ENCODE results near the gene TMCO6. TPM values are rescaled to one million over a fixed set of nuclear protein-coding genes. Genes with fewer than 3 reads are reported as not detected.
A peak's percentile ranks its signal among the peaks of the same experiment; 100 is the strongest.

Gene TMCO6
- total and polyA plus RNA-seq, 9 of the 15 experiments (the other 6 are each of a cell fraction or from before 2014, with no cell fraction given): 3.4 to 46.4 (median 16.7) TPM

- TF ChIP-seq, protein P1, sequence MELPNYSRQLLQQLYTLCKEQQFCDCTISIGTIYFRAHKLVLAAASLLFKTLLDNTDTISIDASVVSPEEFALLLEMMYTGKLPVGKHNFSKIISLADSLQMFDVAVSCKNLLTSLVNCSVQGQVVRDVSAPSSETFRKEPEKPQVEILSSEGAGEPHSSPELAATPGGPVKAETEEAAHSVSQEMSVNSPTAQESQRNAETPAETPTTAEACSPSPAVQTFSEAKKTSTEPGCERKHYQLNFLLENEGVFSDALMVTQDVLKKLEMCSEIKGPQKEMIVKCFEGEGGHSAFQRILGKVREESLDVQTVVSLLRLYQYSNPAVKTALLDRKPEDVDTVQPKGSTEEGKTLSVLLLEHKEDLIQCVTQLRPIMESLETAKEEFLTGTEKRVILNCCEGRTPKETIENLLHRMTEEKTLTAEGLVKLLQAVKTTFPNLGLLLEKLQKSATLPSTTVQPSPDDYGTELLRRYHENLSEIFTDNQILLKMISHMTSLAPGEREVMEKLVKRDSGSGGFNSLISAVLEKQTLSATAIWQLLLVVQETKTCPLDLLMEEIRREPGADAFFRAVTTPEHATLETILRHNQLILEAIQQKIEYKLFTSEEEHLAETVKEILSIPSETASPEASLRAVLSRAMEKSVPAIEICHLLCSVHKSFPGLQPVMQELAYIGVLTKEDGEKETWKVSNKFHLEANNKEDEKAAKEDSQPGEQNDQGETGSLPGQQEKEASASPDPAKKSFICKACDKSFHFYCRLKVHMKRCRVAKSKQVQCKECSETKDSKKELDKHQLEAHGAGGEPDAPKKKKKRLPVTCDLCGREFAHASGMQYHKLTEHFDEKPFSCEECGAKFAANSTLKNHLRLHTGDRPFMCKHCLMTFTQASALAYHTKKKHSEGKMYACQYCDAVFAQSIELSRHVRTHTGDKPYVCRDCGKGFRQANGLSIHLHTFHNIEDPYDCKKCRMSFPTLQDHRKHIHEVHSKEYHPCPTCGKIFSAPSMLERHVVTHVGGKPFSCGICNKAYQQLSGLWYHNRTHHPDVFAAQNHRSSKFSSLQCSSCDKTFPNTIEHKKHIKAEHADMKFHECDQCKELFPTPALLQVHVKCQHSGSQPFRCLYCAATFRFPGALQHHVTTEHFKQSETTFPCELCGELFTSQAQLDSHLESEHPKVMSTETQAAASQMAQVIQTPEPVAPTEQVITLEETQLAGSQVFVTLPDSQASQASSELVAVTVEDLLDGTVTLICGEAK (IDR thresholded peaks at IDR 0.05): peak; percentile 98
- TF ChIP-seq, protein P1 (CRISPR knock-in tag; IDR thresholded peaks at IDR 0.05): no peak
- TF ChIP-seq PRDM10 (IDR thresholded peaks at IDR 0.05; ENCODE audit: partially characterized antibody): no peak
- TF ChIP-seq GABPB1 (CRISPR knock-in tag; IDR thresholded peaks at IDR 0.05): peak; percentile 96
- no peak for TF ChIP-seq GATAD2B (IDR thresholded peaks at IDR 0.05; ENCODE audit: borderline replicate concordance)
- peak; percentile 83 for TF ChIP-seq SNIP1 (IDR thresholded peaks at IDR 0.05; ENCODE audit: low read depth)
- TF ChIP-seq ZFP30 (CRISPR knock-in tag; IDR thresholded peaks at IDR 0.05; ENCODE audit: borderline replicate concordance): no peak
- TF ChIP-seq ETV6 (IDR thresholded peaks at IDR 0.05; ENCODE audit: borderline replicate concordance in 1 of 2, low read depth in 2 of 2, low read length in 1 of 2): peak; percentile 61 to 90; a peak in 3 of 4 replicates
- TF ChIP-seq ETV6 (CRISPR knock-in tag; IDR thresholded peaks at IDR 0.05; ENCODE audit: borderline replicate concordance): no peak
- TF ChIP-seq SMAD2 (IDR thresholded peaks at IDR 0.05; ENCODE audit: low read depth, low read length): no peak
- TF ChIP-seq, protein P2, sequence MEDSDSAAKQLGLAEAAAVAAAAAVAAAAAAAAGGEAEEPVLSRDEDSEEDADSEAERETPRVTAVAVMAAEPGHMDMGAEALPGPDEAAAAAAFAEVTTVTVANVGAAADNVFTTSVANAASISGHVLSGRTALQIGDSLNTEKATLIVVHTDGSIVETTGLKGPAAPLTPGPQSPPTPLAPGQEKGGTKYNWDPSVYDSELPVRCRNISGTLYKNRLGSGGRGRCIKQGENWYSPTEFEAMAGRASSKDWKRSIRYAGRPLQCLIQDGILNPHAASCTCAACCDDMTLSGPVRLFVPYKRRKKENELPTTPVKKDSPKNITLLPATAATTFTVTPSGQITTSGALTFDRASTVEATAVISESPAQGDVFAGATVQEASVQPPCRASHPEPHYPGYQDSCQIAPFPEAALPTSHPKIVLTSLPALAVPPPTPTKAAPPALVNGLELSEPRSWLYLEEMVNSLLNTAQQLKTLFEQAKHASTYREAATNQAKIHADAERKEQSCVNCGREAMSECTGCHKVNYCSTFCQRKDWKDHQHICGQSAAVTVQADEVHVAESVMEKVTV (CRISPR knock-in tag; IDR thresholded peaks at IDR 0.05): no peak
Observed at GRCh38 chr5:140690941-140691924, 52.0 kb downstream of the TMCO6 start, which contains the start of the genes HARS1 and HARS2 (continued).

Data from K562 (cell line).